Mesodermal cell (in vitro differentiated cells): ENCODE measurements around the gene SBDS.
"Not testable (repeated sequence)": the region's sequence is repeated elsewhere in the genome, so short reads cannot be mapped to it uniquely, and the experiment has no call there.

ENCODE experiments used
- H3K27ac ChIP-seq: 2 replicates; pipeline ENCODE4 v1.7.0; 2013; ENCODE audit warnings: mild to moderate bottlenecking, low read depth, low read length, moderate library complexity; ENCODE audit not compliant: severe bottlenecking
- H3K36me3 ChIP-seq: 2 replicates; pipeline ENCODE4 v1.7.1; 2013; ENCODE audit warnings: mild to moderate bottlenecking, low read length, moderate library complexity; ENCODE audit not compliant: control insufficient read depth, insufficient read depth
- H3K4me1 ChIP-seq: one replicate; pipeline ENCODE4 v1.7.1; 2013; ENCODE audit warnings: mild to moderate bottlenecking, low read length; ENCODE audit not compliant: insufficient read depth, control insufficient read depth, poor library complexity, severe bottlenecking
- H3K4me3 ChIP-seq: 2 replicates; pipeline ENCODE4 v1.7.0; 2013; ENCODE audit warnings: low read length, control low read depth, mild to moderate bottlenecking; ENCODE audit not compliant: insufficient read depth, poor library complexity, severe bottlenecking; ENCODE audit errors: extremely low read depth
- H3K9me3 ChIP-seq: 2 replicates; pipeline ENCODE4 v1.7.1; 2013; ENCODE audit warnings: mild to moderate bottlenecking, low read length, moderate library complexity; ENCODE audit not compliant: control insufficient read depth
- WGBS, 2 experiments: methylation state at CpG; one replicate each; pipeline ENCODE4 v1.1.5; 2013; ENCODE audit warnings: missing lambda C conversion rate in 2 of 2; ENCODE audit not compliant: insufficient coverage in 2 of 2; 5-methylcytosine and 5-hydroxymethylcytosine counted together

Gene SBDS

DNA sequence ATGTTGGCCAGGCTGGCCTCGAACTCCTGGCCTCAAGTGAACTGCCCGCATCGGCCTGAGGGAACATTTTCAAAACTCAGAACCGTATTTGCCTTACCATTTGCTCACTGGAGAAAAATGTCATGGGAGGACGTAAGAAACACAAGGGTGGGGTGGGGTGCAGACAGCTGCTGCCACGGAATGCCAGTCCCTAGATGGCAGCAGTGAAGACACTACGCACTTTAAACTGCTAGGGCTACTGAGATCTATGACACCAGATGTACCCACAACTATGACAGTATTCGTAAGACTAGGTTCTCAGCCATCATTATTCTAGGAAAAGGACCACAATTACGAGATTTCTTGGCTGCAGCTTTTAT, 716 bp downstream of the SBDS start:
- 0 to 8% methylated on average over 2 to 7 of the region's 9 CpGs for WGBS, 2 experiments
- H3K27ac ChIP-seq = peak overlapping the region; percentile 97
- peaks cover 40% of the 10 kb centered on the region for H3K36me3 ChIP-seq
- H3K9me3 ChIP-seq, H3K4me1 ChIP-seq: not testable (repeated sequence)
- H3K4me3 ChIP-seq = peak overlapping the region; percentile 65

GRCh38 chr7:66994051-66994450, 1.3 kb downstream of the SBDS start:
- H3K9me3 ChIP-seq, H3K4me1 ChIP-seq: not testable (repeated sequence)
- Histone ChIP-seq H3K4me3 (peak overlapping the region; percentile 65), H3K27ac (peak overlapping the region; percentile 97), H3K36me3 (peaks cover 42% of the 10 kb centered on the region)
- WGBS, 2 experiments = 100% methylated on average over 1 of the region's 5 CpGs; no CpG with 5 or more reads in 1 of the 2 experiments

- H3K9me3 ChIP-seq, H3K4me1 ChIP-seq, H3K27ac ChIP-seq, H3K4me3 ChIP-seq: not testable (repeated sequence)
- no CpG with 5 or more reads among the region's 3 CpGs for WGBS, 2 experiments
- H3K36me3 ChIP-seq = peaks cover 57% of the 10 kb centered on the region
Observed at GRCh38 chr7:66989552-66989951, 5.8 kb downstream of the SBDS start.

- not testable (repeated sequence) for H3K4me1 ChIP-seq, H3K36me3 ChIP-seq, H3K4me3 ChIP-seq, H3K27ac ChIP-seq
- 100% methylated on average over 1 of the region's 1 CpG for WGBS, 2 experiments
- peaks cover 14% of the 10 kb centered on the region for H3K9me3 ChIP-seq
Observed at GRCh38 chr7:66980336-66980735, 15.1 kb downstream of the SBDS start.

DNA sequence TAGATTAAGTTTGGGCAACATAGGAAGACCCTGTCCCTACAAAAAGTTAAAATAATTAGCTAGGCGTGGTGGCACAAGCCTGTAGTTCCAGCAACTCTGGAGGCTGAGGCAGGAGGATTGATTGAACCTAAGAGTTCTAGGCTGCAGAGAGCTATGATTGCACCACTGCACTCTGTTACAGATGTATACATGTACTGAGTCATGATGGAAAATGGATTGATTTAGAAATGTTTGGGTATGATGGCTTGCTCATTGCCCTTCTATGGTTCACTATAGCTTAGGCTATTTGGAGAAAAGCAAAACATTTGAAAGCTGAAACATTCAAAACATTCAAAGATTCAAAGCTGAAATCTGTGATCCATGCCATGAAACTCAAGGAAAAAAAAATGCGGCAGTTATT, 16.4 kb downstream of the SBDS start:
- H3K9me3 ChIP-seq = peaks cover 14% of the 10 kb centered on the region
- not testable (repeated sequence) for H3K4me3 ChIP-seq, H3K4me1 ChIP-seq, H3K27ac ChIP-seq, H3K36me3 ChIP-seq
- 85 to 90% methylated on average over 1 to 2 of the region's 2 CpGs for WGBS, 2 experiments

DNA sequence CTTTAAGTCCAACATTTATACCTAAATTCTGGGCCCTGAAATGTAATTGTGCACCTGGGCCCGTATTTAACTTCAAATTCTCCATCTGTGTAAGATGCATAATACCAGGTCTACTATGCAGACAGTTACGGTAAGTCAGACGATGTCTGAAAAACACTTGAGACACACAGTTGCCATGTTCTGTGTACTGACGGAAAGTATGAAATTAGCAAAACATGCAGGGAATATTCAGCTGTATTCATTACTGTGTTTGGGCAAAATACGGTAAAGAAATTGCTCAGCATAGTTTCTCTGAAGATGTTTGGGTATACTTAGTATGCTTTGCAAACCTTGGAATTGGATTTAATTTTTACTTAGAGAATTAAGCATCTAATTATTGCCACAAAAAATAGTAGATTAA, 17.1 kb downstream of the SBDS start:
- H3K36me3 ChIP-seq, H3K4me3 ChIP-seq, H3K27ac ChIP-seq, H3K4me1 ChIP-seq: not testable (repeated sequence)
- WGBS, 2 experiments = no CpG with 5 or more reads among the region's 5 CpGs
- H3K9me3 ChIP-seq = peaks cover 14% of the 10 kb centered on the region

- H3K4me3 ChIP-seq = no peak overlapping the region
- WGBS, 2 experiments = 94 to 95% methylated on average over 12 to 15 of the region's 15 CpGs
- peaks cover 4% of the 10 kb centered on the region for H3K9me3 ChIP-seq
- H3K36me3 ChIP-seq = no peaks in the 10 kb centered on the region
- H3K4me1 ChIP-seq = no peaks in the 10 kb centered on the region
- no peak overlapping the region for H3K27ac ChIP-seq
Observed at GRCh38 chr7:66974986-66975590, 20.3 kb downstream of the SBDS start.

GRCh38 chr7:66970310-66970709, 25.1 kb downstream of the SBDS start:
- WGBS, 2 experiments = 80 to 86% methylated on average over 1 to 4 of the region's 5 CpGs
- H3K27ac ChIP-seq = no peak overlapping the region
- no peaks in the 10 kb centered on the region for H3K36me3 ChIP-seq
- no peak overlapping the region for H3K4me3 ChIP-seq
- no peaks in the 10 kb centered on the region for H3K9me3 ChIP-seq
- H3K4me1 ChIP-seq = no peaks in the 10 kb centered on the region

DNA sequence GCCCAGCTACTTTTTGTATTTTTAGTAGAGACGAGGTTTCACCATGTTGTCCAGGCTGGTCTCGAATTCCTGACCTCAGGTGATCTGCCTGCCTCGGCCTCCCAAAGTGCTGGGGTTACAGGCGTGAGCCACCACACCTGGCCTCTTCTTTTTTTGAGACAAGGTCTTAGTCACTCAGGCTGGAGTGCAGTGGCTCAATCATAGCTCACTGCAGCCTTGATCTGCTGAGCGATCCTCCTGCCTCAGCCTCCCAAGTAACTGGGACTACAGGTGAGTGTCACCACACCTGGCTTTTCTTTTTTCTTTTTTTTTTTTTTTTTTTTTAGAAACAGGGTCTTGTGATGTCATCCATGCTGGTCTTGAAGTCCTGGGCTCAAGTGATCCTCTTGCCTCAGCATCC, 26.4 kb downstream of the SBDS start:
- WGBS, 2 experiments = 90 to 94% methylated on average over 5 of the region's 5 CpGs
- H3K9me3 ChIP-seq, H3K27ac ChIP-seq, H3K4me1 ChIP-seq, H3K4me3 ChIP-seq, H3K36me3 ChIP-seq: not testable (repeated sequence)

GRCh38 chr7:66967029-66967428, 28.4 kb downstream of the SBDS start:
- Histone ChIP-seq H3K36me3 (no peaks in the 10 kb centered on the region), H3K4me1 (no peaks in the 10 kb centered on the region), H3K9me3 (no peaks in the 10 kb centered on the region), H3K4me3 (no peak overlapping the region), H3K27ac (no peak overlapping the region)
- whole genome bisulfite sequencing, 2 experiments = 81 to 94% methylated on average over 4 of the region's 6 CpGs

GRCh38 chr7:66964411-66964810, 31.0 kb downstream of the SBDS start:
- Histone ChIP-seq H3K9me3 (no peaks in the 10 kb centered on the region), H3K4me3 (no peak overlapping the region), H3K27ac (no peak overlapping the region), H3K36me3 (peaks cover 10% of the 10 kb centered on the region), H3K4me1 (no peaks in the 10 kb centered on the region)
- 93 to 100% methylated on average over 3 to 4 of the region's 4 CpGs for WGBS, 2 experiments
